Muscle of leg (tissue), 11 donors: Measurements from ENCODE around the gene ZFYVE9. TPM values are rescaled to one million over a fixed set of nuclear protein-coding genes. Genes with fewer than 3 reads are reported as not detected.

Experiments
- DNase-seq: peaks from one replicate; pipeline ENCODE4 v3.0.0; 2013
- H3K27ac ChIP-seq: one replicate; pipeline ENCODE4 v1.5.1; 2013; ENCODE audit warnings: mild to moderate bottlenecking, low read length, control low read depth
- H3K27me3 ChIP-seq: one replicate; pipeline ENCODE4 v1.6.1; 2013; ENCODE audit warnings: low read length; ENCODE audit not compliant: control insufficient read depth, insufficient read depth
- H3K36me3 ChIP-seq: one replicate; pipeline ENCODE4 v1.6.1; 2013; ENCODE audit warnings: low read length; ENCODE audit not compliant: control insufficient read depth, insufficient read depth
- H3K4me1 ChIP-seq: one replicate; pipeline ENCODE4 v1.6.1; 2013; ENCODE audit warnings: low read length; ENCODE audit not compliant: control insufficient read depth, insufficient read depth
- H3K4me3 ChIP-seq: one replicate; pipeline ENCODE4 v1.5.1; 2013; ENCODE audit warnings: low read length, control low read depth
- H3K9me3 ChIP-seq: replicated peaks from 2 replicates; pipeline ENCODE4 v1.6.1; 2013; ENCODE audit warnings: low read depth, low read length; ENCODE audit not compliant: control insufficient read depth
- WGBS: methylation state at CpG from one replicate; pipeline ENCODE4 v1.1.5; 2013; ENCODE audit warnings: missing lambda C conversion rate; ENCODE audit not compliant: insufficient coverage; 5-methylcytosine and 5-hydroxymethylcytosine counted together
- polyA plus RNA-seq, 8 donors: library from polyadenylated mRNA; unstranded; fragments of 120-200 nt; gene quantifications; one replicate each; pipeline versions ENCODE4 v1.2.1 to v1.2.3, GENCODE V29; 2013; ENCODE audit warnings: inconsistent platforms in 1 of 8, low replicate concordance in 1 of 8; ENCODE audit not compliant: insufficient read length in 8 of 8, insufficient read depth in 1 of 8
- total RNA-seq: library from RNA; stranded (reverse); fragments of 120-200 nt; gene quantifications from one replicate; pipeline ENCODE4 v1.2.4, GENCODE V29; 2013

The ZFYVE9 gene
- total and polyA plus RNA-seq, 9 donors: 13.7 to 27.4 (median 19.8) TPM

DNA sequence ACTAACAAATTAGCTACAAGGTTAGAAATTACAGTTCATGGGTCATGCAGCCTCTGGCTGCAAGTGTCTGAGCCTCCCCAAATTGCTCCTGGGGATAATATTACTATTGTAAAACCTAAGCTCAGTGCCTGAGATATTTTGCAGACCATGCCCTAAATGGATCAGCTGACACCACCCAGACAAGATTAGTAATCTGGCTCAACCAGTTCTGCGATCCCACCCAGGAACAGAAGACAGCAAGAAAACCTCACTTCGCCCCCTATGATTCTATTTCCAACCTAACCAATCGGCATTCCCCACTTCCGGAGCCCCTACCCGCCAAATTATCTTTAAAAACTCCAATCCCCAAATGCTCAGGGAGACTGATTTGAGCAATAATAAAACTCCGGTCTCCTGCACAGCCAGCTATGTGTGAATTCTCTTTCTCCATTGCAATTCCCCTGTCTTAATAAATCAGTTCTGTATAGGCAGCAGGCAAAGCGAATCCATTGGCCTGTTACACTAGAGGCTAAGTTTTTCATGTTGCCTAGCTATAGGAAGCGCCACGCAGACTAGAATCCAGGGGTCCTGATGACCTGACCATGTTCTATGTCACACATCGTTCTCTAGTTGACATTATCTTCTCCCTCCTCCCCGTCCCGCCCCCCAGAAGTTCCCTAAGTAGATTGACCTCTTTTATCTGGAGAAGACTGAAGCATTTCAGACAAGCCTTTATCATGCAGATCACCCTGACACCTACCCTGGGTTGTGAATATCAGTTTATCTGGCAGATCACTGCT lies 22.4 kb upstream of the ZFYVE9 start:
- H3K4me1 ChIP-seq: no peaks in the 10 kb centered on the region
- H3K36me3 ChIP-seq: no peaks in the 10 kb centered on the region
- no peak for DNase-seq
- H3K27ac ChIP-seq: no peak overlapping the region
- H3K4me3 ChIP-seq: no peak overlapping the region
- H3K9me3 ChIP-seq: no peaks in the 10 kb centered on the region
- H3K27me3 ChIP-seq: no peaks in the 10 kb centered on the region
- WGBS: 52% methylated on average over 9 of the region's 12 CpGs

- Histone ChIP-seq H3K27me3 (no peaks in the 10 kb centered on the region), H3K4me3 (no peak overlapping the region), H3K9me3 (no peaks in the 10 kb centered on the region), H3K27ac (no peak overlapping the region), H3K4me1 (no peaks in the 10 kb centered on the region), H3K36me3 (no peaks in the 10 kb centered on the region)
- WGBS: no CpG with 5 or more reads among the region's 2 CpGs
- no peak for DNase-seq
Measured at GRCh38 chr1:52122384-52122783, 19.5 kb upstream of the ZFYVE9 start.

- H3K4me3 ChIP-seq: no peak overlapping the region
- no peaks in the 10 kb centered on the region for H3K9me3 ChIP-seq
- H3K27ac ChIP-seq: no peak overlapping the region
- H3K27me3 ChIP-seq: no peaks in the 10 kb centered on the region
- 92% methylated on average over 2 of the region's 6 CpGs for WGBS
- no peaks in the 10 kb centered on the region for H3K36me3 ChIP-seq
- H3K4me1 ChIP-seq: no peaks in the 10 kb centered on the region
- DNase-seq: no peak
Measured at GRCh38 chr1:52123622-52124021, 18.3 kb upstream of the ZFYVE9 start.

GRCh38 chr1:52125736-52126359 lies 16.0 kb upstream of the ZFYVE9 start:
- H3K36me3 ChIP-seq: no peaks in the 10 kb centered on the region
- H3K4me3 ChIP-seq: no peak overlapping the region
- DNase-seq: no peak
- H3K27me3 ChIP-seq: no peaks in the 10 kb centered on the region
- no peaks in the 10 kb centered on the region for H3K9me3 ChIP-seq
- no peak overlapping the region for H3K27ac ChIP-seq
- H3K4me1 ChIP-seq: no peaks in the 10 kb centered on the region

DNA sequence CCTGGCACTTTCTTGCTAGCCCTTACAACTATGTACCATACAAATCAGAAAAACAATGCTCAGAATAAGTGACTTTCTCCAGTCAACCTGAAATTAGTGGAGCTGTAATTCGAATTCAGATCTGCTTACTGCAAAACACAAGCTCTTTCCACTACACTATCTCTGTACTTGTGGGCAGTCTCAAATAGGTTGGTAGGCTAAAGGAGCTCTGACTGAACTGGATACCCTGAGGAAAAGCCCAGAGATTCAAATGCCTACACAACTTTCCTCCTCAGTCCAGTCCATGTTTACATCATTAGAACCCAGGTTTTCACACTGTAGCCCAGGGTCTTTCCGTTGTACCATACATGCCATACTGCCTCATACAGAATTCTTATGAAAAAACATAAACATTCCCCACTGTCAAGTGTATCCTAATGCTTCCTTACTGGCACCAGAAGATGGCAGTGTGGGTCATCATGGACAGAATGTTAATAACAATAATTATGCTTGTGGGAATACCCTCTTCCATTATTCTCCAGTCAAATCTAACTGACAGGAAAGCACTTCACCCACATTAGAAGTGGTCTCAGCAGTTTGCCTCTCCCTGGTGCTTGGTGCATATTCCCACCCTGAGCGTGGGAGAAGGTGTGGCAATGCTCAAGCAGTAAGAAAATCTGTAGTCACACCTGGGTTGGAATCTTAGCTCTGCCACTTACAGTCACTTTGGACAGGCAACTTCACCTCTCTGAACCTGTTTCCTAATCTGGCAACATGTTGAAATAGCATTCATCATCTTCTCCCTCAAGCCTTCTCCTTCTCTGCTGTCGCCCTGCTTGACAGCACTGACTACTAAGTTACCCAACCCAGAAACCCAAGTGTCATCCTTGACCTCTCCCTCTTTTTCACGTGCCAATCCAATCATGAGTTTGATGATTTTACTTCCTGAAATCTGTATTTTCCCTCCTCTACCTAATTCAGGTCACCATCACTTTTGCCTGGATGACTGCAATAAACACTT lies 14.4 kb upstream of the ZFYVE9 start:
- Histone ChIP-seq H3K9me3 (no peaks in the 10 kb centered on the region), H3K4me1 (no peaks in the 10 kb centered on the region), H3K4me3 (no peak overlapping the region), H3K27me3 (no peaks in the 10 kb centered on the region), H3K36me3 (no peaks in the 10 kb centered on the region), H3K27ac (no peak overlapping the region)
- WGBS: 59% methylated on average over 2 of the region's 5 CpGs
- peak; percentile 60 for DNase-seq

DNA sequence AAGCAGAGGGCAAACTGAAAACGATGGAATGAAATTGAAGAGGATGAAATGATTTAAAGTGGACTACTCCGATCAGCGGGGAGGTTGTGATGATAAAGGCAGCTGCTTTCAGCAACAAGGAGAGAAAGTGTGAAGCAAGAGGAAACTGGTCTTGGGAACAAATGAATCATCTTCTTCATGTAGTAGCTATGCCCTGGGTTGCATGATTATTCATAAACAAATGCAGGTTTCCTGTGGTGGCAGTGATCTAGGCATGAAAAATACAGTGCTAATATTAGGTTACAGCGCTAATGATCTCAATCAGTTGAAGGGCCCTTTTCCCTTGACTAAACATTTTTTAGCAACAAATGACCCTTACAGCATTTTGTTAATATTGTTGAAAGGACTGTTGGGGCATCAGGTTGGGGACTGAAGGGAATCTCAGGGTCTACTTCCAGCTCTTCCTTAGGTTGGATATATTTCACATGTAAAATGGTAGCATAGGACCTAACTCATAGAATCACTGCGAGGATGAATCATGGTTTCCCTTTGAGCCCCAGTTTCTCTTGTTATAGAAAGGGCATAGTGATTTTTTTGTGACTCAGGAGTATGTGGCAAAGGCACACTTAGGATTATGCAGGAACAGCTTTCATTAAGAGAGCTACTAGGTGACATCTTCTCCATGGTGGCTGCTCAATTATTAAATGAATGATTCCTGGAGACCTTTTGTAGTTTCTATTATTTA lies 1.9 kb upstream of the ZFYVE9 start:
- Histone ChIP-seq H3K4me1 (peaks cover 4% of the 10 kb centered on the region), H3K4me3 (no peak overlapping the region), H3K36me3 (no peaks in the 10 kb centered on the region), H3K9me3 (no peaks in the 10 kb centered on the region), H3K27ac (no peak overlapping the region), H3K27me3 (no peaks in the 10 kb centered on the region)
- 67% methylated on average over 4 of the region's 5 CpGs for WGBS
- peak; percentile 6 for DNase-seq

- peak overlapping the region; percentile 89 for H3K27ac ChIP-seq
- no peaks in the 10 kb centered on the region for H3K36me3 ChIP-seq
- no CpG with 5 or more reads among the region's 2 CpGs for WGBS
- DNase-seq: peak; percentile 11
- H3K4me1 ChIP-seq: peaks cover 4% of the 10 kb centered on the region
- no peaks in the 10 kb centered on the region for H3K9me3 ChIP-seq
- H3K4me3 ChIP-seq: peak overlapping the region; percentile 57
- no peaks in the 10 kb centered on the region for H3K27me3 ChIP-seq
Measured at GRCh38 chr1:52140633-52141512, 1.0 kb upstream of the ZFYVE9 start.

- peak overlapping the region; percentile 93 for H3K27ac ChIP-seq
- no peaks in the 10 kb centered on the region for H3K9me3 ChIP-seq
- H3K36me3 ChIP-seq: no peaks in the 10 kb centered on the region
- H3K4me3 ChIP-seq: peak overlapping the region; percentile 71
- WGBS: under 1% methylated on average over 74 of the region's 80 CpGs
- peaks cover 4% of the 10 kb centered on the region for H3K4me1 ChIP-seq
- DNase-seq: peak; percentile 78
- no peaks in the 10 kb centered on the region for H3K27me3 ChIP-seq
Measured at GRCh38 chr1:52142220-52143183, 613 bp downstream of the ZFYVE9 start.
